Tongue (tissue), 2 donors: ENCODE results near the gene POMGNT2. TPM values are rescaled to one million over a fixed set of nuclear protein-coding genes. Genes with fewer than 3 reads are reported as not detected.
A peak's percentile ranks its signal among the peaks of the same experiment; 100 is the strongest.

Experiments used
- DNase-seq: peaks from one replicate; pipeline ENCODE4 v3.0.0-alpha.2; 2015
- total RNA-seq: library from RNA; depleted of rRNA; stranded (reverse); fragments of >200 nt; gene quantifications from one replicate; pipeline ENCODE4 v1.2.3, GENCODE V29; 2014

The POMGNT2 gene
- total RNA-seq, result 15.6 TPM

DNA sequence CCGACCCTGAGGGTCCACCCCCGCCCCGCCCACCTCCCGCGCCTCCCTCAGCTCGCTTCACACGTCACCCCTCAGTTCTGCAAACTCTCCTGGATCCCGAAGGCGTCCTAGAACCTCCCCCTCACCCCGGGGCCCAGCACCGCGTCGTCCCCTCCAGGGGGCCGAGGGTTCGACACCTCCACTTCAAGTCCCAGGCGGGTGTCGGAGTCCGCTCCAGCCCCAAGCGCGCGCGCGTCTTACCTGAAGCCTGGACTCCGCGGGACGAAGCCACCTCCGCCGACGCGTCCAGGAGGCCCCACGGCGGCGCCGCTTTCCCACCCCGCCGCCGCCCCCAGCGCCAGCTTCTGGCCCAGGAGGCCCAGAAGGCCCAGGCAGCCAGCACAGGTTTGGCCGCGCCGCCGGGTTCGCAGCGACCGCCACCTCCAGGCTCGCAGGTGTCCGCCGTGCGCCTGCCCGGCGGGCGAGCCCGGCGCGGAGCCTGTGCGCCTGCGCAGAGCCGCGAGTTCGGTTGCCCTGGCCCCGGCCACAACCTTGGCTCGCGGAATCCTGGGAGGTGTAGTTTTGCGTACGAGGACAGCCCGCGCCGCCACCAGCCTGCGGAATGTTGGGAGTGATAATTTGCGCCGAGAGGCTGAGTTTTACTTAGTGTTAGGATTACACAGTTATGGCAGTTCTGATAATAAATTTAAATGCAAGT, at the start of gene POMGNT2:
TSS of gene POMGNT2 (minus strand) at position 484 of the 697 bp plus-strand sequence. CDS start 24,648 bp downstream, outside the sequence.
- peak; percentile 94 for DNase-seq

- no peak for DNase-seq
These were observed 49.1 kb upstream of the POMGNT2 start for GRCh38 chr3:43154980-43155379.

DNA sequence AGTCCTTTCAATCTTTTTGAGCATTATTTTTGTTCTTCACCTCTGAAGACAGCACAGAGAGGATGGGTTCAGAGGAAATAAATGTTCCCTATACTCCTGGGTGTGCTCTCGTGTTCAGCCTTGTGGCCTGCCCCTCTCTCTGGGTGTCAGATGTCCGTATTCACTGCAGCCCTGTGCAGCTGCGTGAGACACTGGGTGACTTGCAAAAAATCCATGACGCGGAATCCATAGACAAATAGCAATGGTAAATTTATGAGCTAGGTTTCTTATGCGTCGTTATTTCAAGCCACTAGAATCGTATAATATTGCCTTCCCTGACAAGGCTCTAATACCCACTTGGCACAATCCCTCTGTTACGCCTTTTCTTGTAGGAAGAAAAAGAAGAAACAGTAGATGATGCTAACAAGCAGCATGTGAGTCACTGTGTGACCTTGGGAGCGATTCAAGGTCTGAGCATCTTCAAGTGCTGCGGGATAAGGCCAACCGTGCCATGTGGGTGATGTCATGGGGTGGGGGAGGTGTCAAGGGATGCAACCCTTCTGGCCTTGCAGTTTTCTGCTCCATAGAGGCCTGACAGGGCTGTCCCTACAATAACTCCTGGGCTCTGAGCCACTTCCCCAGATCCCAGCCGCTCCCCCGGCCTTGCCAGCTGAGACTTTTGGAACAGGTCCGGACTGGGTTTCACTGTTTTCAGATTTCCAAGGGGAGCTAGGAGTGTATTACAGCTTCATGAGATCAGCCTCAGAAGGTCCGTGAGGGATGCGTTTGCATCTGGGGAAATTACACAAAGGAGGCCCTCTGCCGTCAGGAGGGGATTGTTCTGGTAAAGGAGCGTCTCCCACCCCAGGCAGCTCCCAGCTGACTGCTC, 47.6 kb upstream of the POMGNT2 start:
- peak; percentile 92 for DNase-seq

DNA sequence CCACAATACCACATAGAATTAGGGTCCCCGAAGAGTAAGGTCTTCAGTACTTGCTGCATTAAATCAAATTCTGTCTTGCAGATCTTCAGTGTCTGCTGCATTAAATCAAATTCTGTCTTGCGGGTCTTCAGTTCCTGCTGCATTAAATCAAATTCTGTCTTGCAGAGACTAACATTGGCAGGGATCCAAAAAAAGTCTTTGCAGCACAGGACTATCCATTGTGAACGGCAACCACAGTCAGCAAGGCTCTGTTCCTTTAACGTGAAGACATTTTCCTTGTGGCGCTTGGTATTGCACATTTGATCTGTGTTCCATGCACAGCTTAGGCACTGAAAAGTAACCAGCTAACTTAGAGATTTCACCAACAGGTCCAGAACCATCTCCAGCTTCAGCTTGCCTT, 46.8 kb upstream of the POMGNT2 start:
- DNase-seq, result peak; percentile 77

GRCh38 chr3:43148033-43148432, 42.2 kb upstream of the POMGNT2 start:
- DNase-seq, result no peak

DNA sequence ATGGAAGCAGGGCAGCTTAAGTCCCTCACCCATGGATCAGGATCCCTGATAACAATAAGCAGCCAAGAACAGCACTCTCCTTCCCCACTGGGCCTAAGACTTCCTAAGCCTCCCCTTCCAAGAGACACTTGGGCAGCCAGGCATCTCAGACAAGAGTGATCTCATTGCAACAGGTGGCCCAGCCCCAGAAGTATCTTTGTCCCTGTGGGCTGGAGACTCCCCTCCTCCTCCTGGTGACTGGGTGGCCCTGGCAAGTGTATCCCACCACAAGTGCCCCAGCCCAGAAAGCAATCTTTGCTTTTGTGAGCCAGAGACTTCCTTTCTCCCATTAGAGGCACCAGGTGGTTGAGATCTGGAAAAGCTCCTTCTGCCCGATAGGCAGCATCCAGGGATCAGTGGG, 40.7 kb upstream of the POMGNT2 start:
- DNase-seq, result peak; percentile 15

GRCh38 chr3:43144761-43145490, 39.0 kb upstream of the POMGNT2 start:
- no peak for DNase-seq

GRCh38 chr3:43142472-43142871, 36.6 kb upstream of the POMGNT2 start:
- DNase-seq, result no peak

GRCh38 chr3:43138488-43139231, 32.8 kb upstream of the POMGNT2 start:
- DNase-seq, result no peak

- peak; percentile 46 for DNase-seq
These were observed 27.2 kb upstream of the POMGNT2 start for GRCh38 chr3:43132870-43133636.

GRCh38 chr3:43132193-43132592, 26.3 kb upstream of the POMGNT2 start:
- no peak for DNase-seq

GRCh38 chr3:43128464-43128863, 22.6 kb upstream of the POMGNT2 start:
- DNase-seq, result no peak

DNA sequence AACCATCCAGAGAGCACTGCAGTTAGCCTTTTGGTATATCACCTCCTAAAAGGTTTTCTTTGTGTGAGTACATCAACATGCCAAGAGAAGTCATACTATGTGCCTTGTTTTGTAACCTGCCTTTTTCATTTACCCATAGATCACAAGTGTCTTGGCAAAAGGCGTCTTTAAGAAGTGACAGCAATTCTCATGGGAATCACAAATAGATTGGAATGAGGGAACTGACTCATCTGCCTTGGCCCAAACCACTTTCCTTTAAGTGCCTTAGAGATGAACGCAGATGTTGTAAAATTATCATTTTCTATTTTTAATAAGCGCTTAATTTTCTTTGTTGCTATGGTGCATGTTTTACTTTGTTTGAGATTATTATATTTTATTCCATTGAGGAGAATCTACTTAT, 20.7 kb upstream of the POMGNT2 start:
- no peak for DNase-seq

GRCh38 chr3:43123895-43124294, 18.0 kb upstream of the POMGNT2 start:
- DNase-seq, result no peak

GRCh38 chr3:43120937-43121336, 15.1 kb upstream of the POMGNT2 start:
- DNase-seq, result no peak

- no peak for DNase-seq
These were observed 11.4 kb upstream of the POMGNT2 start for GRCh38 chr3:43117257-43117656.

DNA sequence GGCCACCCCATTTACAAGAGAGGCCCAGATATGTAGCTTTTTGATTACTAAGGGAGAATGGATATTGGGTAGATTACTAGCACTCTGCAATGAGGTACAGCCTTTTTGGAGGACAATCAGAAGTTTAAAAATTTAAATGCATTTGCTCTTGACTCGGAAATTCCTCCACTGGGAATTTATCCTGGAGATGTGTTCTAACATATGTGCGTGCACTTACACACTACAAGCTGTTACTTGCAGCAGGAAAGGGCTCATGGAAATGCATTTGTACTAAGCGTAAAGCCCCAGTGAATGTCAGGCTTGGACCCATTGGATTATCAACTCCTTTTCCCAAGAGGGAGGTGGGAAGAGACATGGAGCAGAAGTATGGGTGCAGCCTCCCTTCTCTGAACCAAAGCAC, 7.8 kb upstream of the POMGNT2 start:
- no peak for DNase-seq

DNA sequence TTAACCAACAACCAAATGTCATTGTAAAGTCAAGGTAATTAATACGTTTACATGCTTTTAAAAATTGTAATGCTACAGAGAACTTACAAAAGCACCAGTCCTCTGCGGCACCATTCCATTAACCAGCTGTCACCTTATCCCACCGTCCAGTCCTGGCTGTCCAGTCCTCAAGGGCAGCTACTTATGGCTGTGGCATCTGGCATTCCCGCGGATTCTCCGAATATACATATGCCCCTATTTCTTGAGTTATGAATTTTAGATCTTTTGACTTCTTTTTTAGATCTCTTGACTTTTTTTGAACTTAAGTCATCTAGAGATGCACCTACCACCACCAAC, 382 bp upstream of the POMGNT2 start:
- DNase-seq, result no peak

DNA sequence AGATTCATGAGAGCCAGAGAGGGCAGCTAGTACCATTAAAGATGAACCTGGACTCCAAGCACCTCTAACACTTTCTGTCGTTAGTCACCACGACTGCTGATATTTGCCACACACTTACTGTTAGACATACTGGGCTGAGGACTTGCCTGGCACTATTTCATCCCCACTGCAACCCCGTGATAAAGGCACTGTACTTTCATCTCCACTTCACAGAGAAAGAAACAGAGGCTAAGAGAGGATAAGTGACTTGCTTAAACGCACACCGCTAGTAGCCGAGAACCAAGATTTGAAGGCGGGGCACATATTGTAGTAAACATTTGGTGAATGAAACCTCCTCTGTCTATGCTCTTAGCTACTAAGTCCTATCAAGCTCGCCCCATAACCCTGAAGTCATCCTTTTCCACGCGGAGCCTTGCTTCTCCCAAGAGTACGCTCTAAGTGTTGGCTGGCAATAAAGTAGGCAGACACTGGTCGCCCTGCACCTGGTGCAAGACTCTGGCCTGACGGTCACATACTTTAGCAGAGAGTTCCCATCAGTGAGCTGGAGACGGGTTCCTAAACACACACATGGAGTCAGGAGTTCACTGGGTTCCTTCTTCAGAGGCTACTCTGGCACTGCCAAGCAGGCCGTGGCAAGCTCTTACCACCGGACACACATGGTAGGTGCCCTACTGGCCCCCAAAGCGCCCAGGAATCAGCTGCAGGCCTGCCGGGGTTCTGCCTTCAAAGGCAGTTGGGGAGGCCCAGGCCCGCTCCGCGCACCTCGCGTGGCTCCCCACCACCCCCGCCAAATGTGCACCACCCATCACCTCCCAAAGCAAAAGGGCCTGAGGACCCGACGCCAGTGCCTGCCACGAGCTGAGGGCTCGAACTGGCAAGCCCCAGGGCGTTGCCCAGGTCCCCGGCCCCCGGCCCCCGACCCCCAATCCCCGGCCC, 951 bp downstream of the POMGNT2 start:
- DNase-seq, result peak; percentile 17

DNA sequence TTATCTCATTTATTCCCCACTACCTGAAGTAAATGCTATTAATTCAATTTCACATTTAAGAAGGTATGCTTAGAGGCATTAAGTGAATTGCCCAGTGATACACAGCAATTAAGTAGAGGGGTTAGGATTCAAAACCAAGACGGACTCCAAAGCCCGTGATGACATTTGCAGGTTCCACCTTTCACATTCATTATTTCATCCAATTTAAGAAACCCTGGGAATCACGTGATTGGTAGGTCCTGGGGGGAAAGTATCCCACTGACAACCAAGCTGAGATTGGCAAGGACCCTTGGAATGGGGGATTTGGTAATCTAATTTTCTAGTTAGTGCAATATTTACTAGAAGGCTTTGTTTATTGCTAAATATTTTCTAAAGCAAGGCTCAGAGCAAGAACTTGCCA, 1.8 kb downstream of the POMGNT2 start:
- no peak for DNase-seq
